H9 (cell line): ENCODE data around the gene CLIP4. TPM values are rescaled to one million over a fixed set of nuclear protein-coding genes. Genes with fewer than 3 reads are reported as not detected.

ENCODE experiments used
- DNase-seq: peaks from one replicate; pipeline ENCODE4 v3.0.0-alpha.2; 2017
- H2AFZ ChIP-seq: one replicate; pipeline ENCODE4 v1.6.1; 2013; ENCODE audit warnings: mild to moderate bottlenecking, low read length, control low read depth, moderate library complexity
- H2AK5ac ChIP-seq: 2 replicates; pipeline ENCODE4 v1.6.1; 2013; ENCODE audit warnings: low read length, control low read depth, mixed read lengths; ENCODE audit not compliant: insufficient read length
- H2BK120ac ChIP-seq: one replicate; pipeline ENCODE4 v1.6.1; 2013; ENCODE audit warnings: low read depth, mild to moderate bottlenecking, low read length, control low read depth, inconsistent platforms; ENCODE audit not compliant: poor library complexity, severe bottlenecking
- H2BK12ac ChIP-seq: 2 replicates; pipeline ENCODE4 v1.6.1; 2013; ENCODE audit warnings: low read length, control low read depth, mixed read lengths, low read depth; ENCODE audit not compliant: insufficient read length
- H2BK15ac ChIP-seq: 2 replicates; pipeline ENCODE4 v1.6.1; 2013; ENCODE audit warnings: low read depth, low read length, control low read depth
- H2BK20ac ChIP-seq: one replicate; pipeline ENCODE4 v1.6.1; 2013; ENCODE audit warnings: low read depth, mild to moderate bottlenecking, low read length, control low read depth, inconsistent platforms; ENCODE audit not compliant: poor library complexity, severe bottlenecking
- H2BK5ac ChIP-seq: 2 replicates; pipeline ENCODE4 v1.6.1; 2013; ENCODE audit warnings: low read length, control low read depth, mixed read lengths; ENCODE audit not compliant: insufficient read length
- H3K14ac ChIP-seq: 2 replicates; pipeline ENCODE4 v1.6.1; 2013; ENCODE audit warnings: low read length, control low read depth; ENCODE audit not compliant: insufficient read depth
- H3K18ac ChIP-seq: 2 replicates; pipeline ENCODE4 v1.6.1; 2013; ENCODE audit warnings: low read depth, mild to moderate bottlenecking, mixed read lengths, low read length, control low read depth; ENCODE audit not compliant: insufficient read length
- H3K23ac ChIP-seq: 2 replicates; pipeline ENCODE4 v1.6.1; 2013; ENCODE audit warnings: low read length, control low read depth, mixed read lengths, low read depth; ENCODE audit not compliant: insufficient read length
- H3K23me2 ChIP-seq: 2 replicates; pipeline ENCODE4 v1.6.1; 2013; ENCODE audit warnings: low read depth, mild to moderate bottlenecking, mixed read lengths, low read length, control low read depth; ENCODE audit not compliant: insufficient read length, poor library complexity, severe bottlenecking
- H3K27ac ChIP-seq: 2 replicates; pipeline ENCODE4 v1.5.1; 2013; ENCODE audit warnings: low read length, control low read depth, mixed read lengths, low read depth; ENCODE audit not compliant: insufficient read length
- H3K27me3 ChIP-seq: 2 replicates; pipeline ENCODE4 v1.6.1; 2013; ENCODE audit warnings: low read length, control low read depth, inconsistent platforms; ENCODE audit not compliant: insufficient read depth
- H3K4ac ChIP-seq: 2 replicates; pipeline ENCODE4 v1.6.1; 2013; ENCODE audit warnings: low read depth, mild to moderate bottlenecking, control low read depth, inconsistent platforms, low read length, moderate library complexity
- H3K4me1 ChIP-seq: 2 replicates; pipeline ENCODE4 v1.6.1; 2013; ENCODE audit warnings: low read length, control low read depth, inconsistent platforms; ENCODE audit not compliant: insufficient read depth
- H3K4me2 ChIP-seq: 2 replicates; pipeline ENCODE4 v1.6.1; 2013; ENCODE audit warnings: low read length, control low read depth, mixed read lengths; ENCODE audit not compliant: insufficient read length, insufficient read depth
- H3K56ac ChIP-seq: 2 replicates; pipeline ENCODE4 v1.6.1; 2013; ENCODE audit warnings: low read depth, mild to moderate bottlenecking, mixed read lengths, low read length, control low read depth; ENCODE audit not compliant: insufficient read length
- H3K79me1 ChIP-seq: 2 replicates; pipeline ENCODE4 v1.6.1; 2013; ENCODE audit warnings: low read depth, mild to moderate bottlenecking, moderate library complexity, low read length, control low read depth, inconsistent platforms; ENCODE audit not compliant: insufficient read depth, poor library complexity, severe bottlenecking
- H3K79me2 ChIP-seq: 2 replicates; pipeline ENCODE4 v1.6.1; 2013; ENCODE audit warnings: low read length, control low read depth, inconsistent platforms; ENCODE audit not compliant: insufficient read depth
- H3K9ac ChIP-seq: 2 replicates; pipeline ENCODE4 v1.6.1; 2013; ENCODE audit warnings: low read length, control low read depth, mixed read lengths; ENCODE audit not compliant: insufficient read length; ENCODE audit errors: extremely low read depth
- H3K9me3 ChIP-seq: one replicate; pipeline ENCODE4 v1.6.1; 2013; ENCODE audit warnings: low read depth, low read length, inconsistent platforms; ENCODE audit not compliant: control insufficient read depth
- H3T11ph ChIP-seq: one replicate; pipeline ENCODE4 v1.6.1; 2013; ENCODE audit warnings: mild to moderate bottlenecking, low read length, control low read depth, inconsistent platforms
- H4K20me1 ChIP-seq: one replicate; pipeline ENCODE4 v1.6.1; 2013; ENCODE audit not compliant: control insufficient read depth, insufficient read length, insufficient read depth
- H4K5ac ChIP-seq: 2 replicates; pipeline ENCODE4 v1.6.1; 2013; ENCODE audit warnings: low read depth, mild to moderate bottlenecking, mixed read lengths, low read length, control low read depth; ENCODE audit not compliant: insufficient read length
- H4K8ac ChIP-seq: replicated peaks from 2 replicates; pipeline ENCODE4 v1.6.1; 2013; ENCODE audit warnings: low read length, control low read depth, mixed read lengths, low read depth; ENCODE audit not compliant: insufficient read length
- H4K91ac ChIP-seq: 2 replicates; pipeline ENCODE4 v1.6.1; 2013; ENCODE audit warnings: low read depth, mild to moderate bottlenecking, moderate library complexity, mixed read lengths, low read length, control low read depth; ENCODE audit not compliant: insufficient read length
- H3K27ac Mint-ChIP-seq, 3 experiments: 2 replicates in 2 of 3; 3 replicates in 1 of 3; pipeline ENCODE4 v1.8.0; 2020 to 2021; ENCODE audit warnings: mixed read lengths in 3 of 3, mild to moderate bottlenecking in 1 of 3, moderate library complexity in 1 of 3
- H3K27me3 Mint-ChIP-seq: 2 replicates; pipeline ENCODE4 v1.8.0; 2021; ENCODE audit warnings: low read depth, mild to moderate bottlenecking, moderate library complexity, mixed read lengths
- H3K36me3 Mint-ChIP-seq, 3 experiments: 2 replicates in 2 of 3; 3 replicates in 1 of 3; pipeline ENCODE4 v1.8.0; 2020 to 2021; ENCODE audit warnings: low read depth in 3 of 3, mixed read lengths in 3 of 3; ENCODE audit not compliant: insufficient read depth in 1 of 3
- H3K4me1 Mint-ChIP-seq, 2 experiments: 2 replicates each; pipeline ENCODE4 v1.8.0; 2020; ENCODE audit warnings: mixed read lengths in 2 of 2
- H3K4me3 Mint-ChIP-seq, 2 experiments: 2 replicates in 1 of 2; 3 replicates in 1 of 2; pipeline ENCODE4 v1.8.0; 2020 to 2021; ENCODE audit warnings: mild to moderate bottlenecking in 2 of 2, mixed read lengths in 2 of 2, moderate library complexity in 1 of 2
- H3K9me3 Mint-ChIP-seq, 2 experiments: 2 replicates in 1 of 2; 3 replicates in 1 of 2; pipeline ENCODE4 v1.8.0; 2020; ENCODE audit warnings: mild to moderate bottlenecking in 2 of 2, mixed read lengths in 2 of 2, moderate library complexity in 1 of 2
- WGBS: extraction: QIAGEN DNeasy Blood & Tissue Kit; methylation state at CpG from one replicate; pipeline ENCODE4 v1.1.7; 2013; ENCODE audit warnings: missing lambda C conversion rate, low lambda C conversion rate, mixed read lengths; ENCODE audit not compliant: insufficient read length; ENCODE audit errors: extremely low coverage; 5-methylcytosine and 5-hydroxymethylcytosine counted together
- total RNA-seq: library from RNA; stranded (reverse); gene quantifications from 2 replicates; pipeline ENCODE4 v1.2.1, GENCODE V29; 2021
- TF ChIP-seq, protein P1 (sequence below): fragments of 200-600 bp; sonication (generic); conservative IDR thresholded peaks from 3 replicates; pipeline ENCODE4 v1.8.0; 2021; ENCODE audit warnings: antibody characterized with exemption, mild to moderate bottlenecking

CLIP4 gene
- total RNA-seq, 1 experiment from 2014 or later, result 0.66 TPM

DNA sequence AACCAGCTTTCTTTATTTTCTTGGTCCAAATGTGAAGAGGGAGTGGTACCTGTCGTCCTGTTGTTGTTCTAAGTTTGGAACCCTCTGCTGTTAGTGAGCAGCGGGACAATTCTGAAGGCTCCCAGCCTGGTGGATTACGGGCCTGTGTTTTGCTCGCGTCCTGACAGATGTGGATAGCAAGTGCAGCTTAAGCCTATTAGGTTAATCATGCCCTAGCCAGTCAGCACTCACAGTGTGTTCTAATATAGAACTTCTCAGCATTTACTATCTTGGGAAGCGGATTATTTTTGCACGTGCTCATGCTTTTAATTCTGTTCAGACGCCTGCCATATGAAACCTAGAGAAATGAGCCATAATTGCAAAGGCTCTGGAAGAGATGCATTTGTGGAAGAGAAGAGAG is 40.8 kb upstream of the CLIP4 start, which contains the start of gene PCARE:
Gene PCARE, minus strand, starts transcription at position 113 of the 400 bp plus-strand sequence. CDS start 262 bp downstream, outside the sequence.
- no peak within 1 kb of the TSS for H3K27ac ChIP-seq
- no peak within 1 kb of the TSS for H4K8ac ChIP-seq
- H2BK5ac ChIP-seq, result no peak within 1 kb of the TSS
- H2BK20ac ChIP-seq, result no peak within 1 kb of the TSS
- Mint-ChIP-seq H3K4me3 (no peak within 1 kb of the TSS), H3K9me3 (no peaks in the 10 kb centered on the region), H3K27ac (no peak within 1 kb of the TSS), H3K27me3 (peaks cover 2% of the 10 kb centered on the region; the same call in 1 of the 2 replicates), H3K36me3 (no peaks in the 10 kb centered on the region; a peak in 1 of 7 replicates), H3K4me1 (peaks cover 0 to 5% of the 10 kb centered on the region in 2 experiments; a peak in 2 of 4 replicates)
- no peak within 1 kb of the TSS for H3K56ac ChIP-seq
- no peak within 1 kb of the TSS for H3K14ac ChIP-seq
- no peak within 1 kb of the TSS for H3K4ac ChIP-seq
- H3K79me2 ChIP-seq, result no peaks in the 10 kb centered on the region
- H3K23me2 ChIP-seq, result no peaks in the 10 kb centered on the region
- no peak within 1 kb of the TSS for H4K5ac ChIP-seq
- H3K9ac ChIP-seq, result no peak within 1 kb of the TSS
- H4K20me1 ChIP-seq, result no peaks in the 10 kb centered on the region
- H2BK120ac ChIP-seq, result no peak within 1 kb of the TSS
- no peak within 1 kb of the TSS for H4K91ac ChIP-seq
- no peak within 1 kb of the TSS for H2AK5ac ChIP-seq
- no peaks in the 10 kb centered on the region for H3K4me1 ChIP-seq
- H2BK15ac ChIP-seq, result no peak within 1 kb of the TSS
- no peak within 1 kb of the TSS for H3T11ph ChIP-seq
- peaks cover under 1% of the 10 kb centered on the region for H3K9me3 ChIP-seq
- H3K23ac ChIP-seq, result no peak within 1 kb of the TSS
- H3K27me3 ChIP-seq, result no peaks in the 10 kb centered on the region
- TF ChIP-seq, protein P1, sequence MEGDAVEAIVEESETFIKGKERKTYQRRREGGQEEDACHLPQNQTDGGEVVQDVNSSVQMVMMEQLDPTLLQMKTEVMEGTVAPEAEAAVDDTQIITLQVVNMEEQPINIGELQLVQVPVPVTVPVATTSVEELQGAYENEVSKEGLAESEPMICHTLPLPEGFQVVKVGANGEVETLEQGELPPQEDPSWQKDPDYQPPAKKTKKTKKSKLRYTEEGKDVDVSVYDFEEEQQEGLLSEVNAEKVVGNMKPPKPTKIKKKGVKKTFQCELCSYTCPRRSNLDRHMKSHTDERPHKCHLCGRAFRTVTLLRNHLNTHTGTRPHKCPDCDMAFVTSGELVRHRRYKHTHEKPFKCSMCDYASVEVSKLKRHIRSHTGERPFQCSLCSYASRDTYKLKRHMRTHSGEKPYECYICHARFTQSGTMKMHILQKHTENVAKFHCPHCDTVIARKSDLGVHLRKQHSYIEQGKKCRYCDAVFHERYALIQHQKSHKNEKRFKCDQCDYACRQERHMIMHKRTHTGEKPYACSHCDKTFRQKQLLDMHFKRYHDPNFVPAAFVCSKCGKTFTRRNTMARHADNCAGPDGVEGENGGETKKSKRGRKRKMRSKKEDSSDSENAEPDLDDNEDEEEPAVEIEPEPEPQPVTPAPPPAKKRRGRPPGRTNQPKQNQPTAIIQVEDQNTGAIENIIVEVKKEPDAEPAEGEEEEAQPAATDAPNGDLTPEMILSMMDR, result no peak
- H3K4me2 ChIP-seq, result no peak within 1 kb of the TSS
- DNase-seq, result no peak
- no peaks in the 10 kb centered on the region for H3K79me1 ChIP-seq
- WGBS, result no CpG with 5 or more reads among the region's 8 CpGs
- no peak within 1 kb of the TSS for H2AFZ ChIP-seq
- no peak within 1 kb of the TSS for H2BK12ac ChIP-seq
- no peak within 1 kb of the TSS for H3K18ac ChIP-seq
